ENCODE data around the gene NELFA. TPM values are rescaled to one million over a fixed set of nuclear protein-coding genes. Genes with fewer than 3 reads are reported as not detected.

Gene NELFA
- polyA plus RNA-seq, 1 donor (not counting 4 experiments of a cell fraction or from before 2014, with no cell fraction given): 9.9 TPM

- Histone ChIP-seq H3K27ac (ENCODE audit: control insufficient read depth, insufficient read depth, low read length) (no peak overlapping the region), H3K4me1 (ENCODE audit: control insufficient read depth, extremely low read depth, insufficient read depth, low read length) (peaks cover 5% of the 10 kb centered on the region), H2AFZ (ENCODE audit: control insufficient read depth, low read length) (no peak overlapping the region), H3K4me2 (ENCODE audit: control insufficient read depth, extremely low read depth, insufficient read depth, low read depth, low read length) (no peak overlapping the region), H3K36me3 (ENCODE audit: control insufficient read depth in 2 of 2, extremely low read depth in 1 of 2, insufficient read depth in 2 of 2, low read length in 2 of 2) (peaks cover 0 to 34% of the 10 kb centered on the region in 2 experiments), H3K9me1 (ENCODE audit: control insufficient read depth, extremely low read depth, insufficient read depth, low read length) (no peaks in the 10 kb centered on the region), H3K9me3 (ENCODE audit: control insufficient read depth, low read depth, low read length) (no peaks in the 10 kb centered on the region), H3K9ac (ENCODE audit: control insufficient read depth, extremely low read depth, insufficient read depth, low read length) (no peak overlapping the region), H3K79me2 (ENCODE audit: control insufficient read depth, insufficient read depth, low read length) (peaks cover 2% of the 10 kb centered on the region), H4K20me1 (ENCODE audit: control insufficient read depth, extremely low read depth, insufficient read depth, low read length) (no peaks in the 10 kb centered on the region), H3K27me3 (ENCODE audit: control insufficient read depth, extremely low read depth, insufficient read depth, low read length) (no peaks in the 10 kb centered on the region), H3K4me3 (ENCODE audit: control insufficient read depth in 2 of 3, extremely low read depth in 1 of 3, insufficient read depth in 2 of 3, low read depth in 1 of 3, low read length in 3 of 3) (no peak overlapping the region)
- no peak for DNase-seq (ENCODE audit: low read depth, low spot score)
- dilution Hi-C loops (cut with MboI; ENCODE audit: extremely low pct_ligation_motif_present, low sequenced_read_pairs): no loop called here
- no peak for FAIRE-seq
- TF ChIP-seq CTCF (optimal IDR thresholded peaks at IDR 0.05 in 1 of 3, IDR thresholded peaks at IDR 0.05 in 1 of 3, conservative IDR thresholded peaks at IDR 0.05 in 1 of 3; ENCODE audit: extremely low read depth in 1 of 3, insufficient read depth in 2 of 3, low read length in 3 of 3) (no peak), EZH2 (IDR thresholded peaks at IDR 0.05; ENCODE audit: low read length) (no peak)
These were observed 63.5 kb downstream of the NELFA start for GRCh38 chr4:1945124-1945895.

- DNase-seq (ENCODE audit: low read depth, low spot score) (no peak), FAIRE-seq (no peak)
- H3K36me3 ChIP-seq (ENCODE audit: control insufficient read depth in 2 of 2, extremely low read depth in 1 of 2, insufficient read depth in 2 of 2, low read length in 2 of 2): peaks cover 0 to 41% of the 10 kb centered on the region in 2 experiments
- H3K4me3 ChIP-seq (ENCODE audit: control insufficient read depth in 2 of 3, extremely low read depth in 1 of 3, insufficient read depth in 2 of 3, low read depth in 1 of 3, low read length in 3 of 3): no peak overlapping the region
- H3K9me1 ChIP-seq (ENCODE audit: control insufficient read depth, extremely low read depth, insufficient read depth, low read length): no peaks in the 10 kb centered on the region
- H2AFZ ChIP-seq (ENCODE audit: control insufficient read depth, low read length): no peak overlapping the region
- H3K4me2 ChIP-seq (ENCODE audit: control insufficient read depth, extremely low read depth, insufficient read depth, low read depth, low read length): no peak overlapping the region
- no peak overlapping the region for H3K27ac ChIP-seq (ENCODE audit: control insufficient read depth, insufficient read depth, low read length)
- H4K20me1 ChIP-seq (ENCODE audit: control insufficient read depth, extremely low read depth, insufficient read depth, low read length): no peaks in the 10 kb centered on the region
- H3K9me3 ChIP-seq (ENCODE audit: control insufficient read depth, low read depth, low read length): no peaks in the 10 kb centered on the region
- dilution Hi-C loops (cut with MboI; ENCODE audit: extremely low pct_ligation_motif_present, low sequenced_read_pairs): no loop called here
- no peak overlapping the region for H3K9ac ChIP-seq (ENCODE audit: control insufficient read depth, extremely low read depth, insufficient read depth, low read length)
- H3K27me3 ChIP-seq (ENCODE audit: control insufficient read depth, extremely low read depth, insufficient read depth, low read length): no peaks in the 10 kb centered on the region
- H3K79me2 ChIP-seq (ENCODE audit: control insufficient read depth, insufficient read depth, low read length): peaks cover 2% of the 10 kb centered on the region
- H3K4me1 ChIP-seq (ENCODE audit: control insufficient read depth, extremely low read depth, insufficient read depth, low read length): peaks cover 13% of the 10 kb centered on the region
- TF ChIP-seq CTCF (optimal IDR thresholded peaks at IDR 0.05 in 1 of 3, IDR thresholded peaks at IDR 0.05 in 1 of 3, conservative IDR thresholded peaks at IDR 0.05 in 1 of 3; ENCODE audit: extremely low read depth in 1 of 3, insufficient read depth in 2 of 3, low read length in 3 of 3): no peak
- TF ChIP-seq EZH2 (IDR thresholded peaks at IDR 0.05; ENCODE audit: low read length): no peak
These were observed 64.8 kb downstream of the NELFA start for GRCh38 chr4:1943928-1944327.

All from keratinocyte (primary cell).